ENCODE data around the gene PDIA6.

GRCh38 chr2:10780491-10780820 is 32.1 kb downstream of the PDIA6 start:
- TF ChIP-seq EZH2 (IDR thresholded peaks at IDR 0.05; ENCODE audit: borderline replicate concordance, low read depth, low read length, poor library complexity, severe bottlenecking) = no peak
- TF ChIP-seq, protein P1, sequence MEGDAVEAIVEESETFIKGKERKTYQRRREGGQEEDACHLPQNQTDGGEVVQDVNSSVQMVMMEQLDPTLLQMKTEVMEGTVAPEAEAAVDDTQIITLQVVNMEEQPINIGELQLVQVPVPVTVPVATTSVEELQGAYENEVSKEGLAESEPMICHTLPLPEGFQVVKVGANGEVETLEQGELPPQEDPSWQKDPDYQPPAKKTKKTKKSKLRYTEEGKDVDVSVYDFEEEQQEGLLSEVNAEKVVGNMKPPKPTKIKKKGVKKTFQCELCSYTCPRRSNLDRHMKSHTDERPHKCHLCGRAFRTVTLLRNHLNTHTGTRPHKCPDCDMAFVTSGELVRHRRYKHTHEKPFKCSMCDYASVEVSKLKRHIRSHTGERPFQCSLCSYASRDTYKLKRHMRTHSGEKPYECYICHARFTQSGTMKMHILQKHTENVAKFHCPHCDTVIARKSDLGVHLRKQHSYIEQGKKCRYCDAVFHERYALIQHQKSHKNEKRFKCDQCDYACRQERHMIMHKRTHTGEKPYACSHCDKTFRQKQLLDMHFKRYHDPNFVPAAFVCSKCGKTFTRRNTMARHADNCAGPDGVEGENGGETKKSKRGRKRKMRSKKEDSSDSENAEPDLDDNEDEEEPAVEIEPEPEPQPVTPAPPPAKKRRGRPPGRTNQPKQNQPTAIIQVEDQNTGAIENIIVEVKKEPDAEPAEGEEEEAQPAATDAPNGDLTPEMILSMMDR (conservative IDR thresholded peaks at IDR 0.05; ENCODE audit: low read depth, low read length) = no peak

Measured in A673 (cell line).